K562 (cell line): Measurements from ENCODE around the gene ARAP1. TPM values are rescaled to one million over a fixed set of nuclear protein-coding genes. Genes with fewer than 3 reads are reported as not detected.

Experiments used
- BRD4 ChIP-seq: fragments of 200-600 bp; sonication (generic); IDR thresholded peaks from 2 replicates; pipeline ENCODE4 v1.6.1; 2017; ENCODE audit warnings: inconsistent platforms
- CC2D1A ChIP-seq: fragments of 450-650 bp; IDR thresholded peaks from 2 replicates; pipeline ENCODE4 v1.6.1; 2017; ENCODE audit warnings: mild to moderate bottlenecking
- NR2C1 ChIP-seq, 2 experiments: fragments of 450-650 bp; IDR thresholded peaks; 2 replicates each; pipeline ENCODE4 v1.6.1; 2017; ENCODE audit warnings: mild to moderate bottlenecking in 2 of 2, antibody characterized with exemption in 1 of 2, inconsistent platforms in 1 of 2, missing compliant biosample characterization in 1 of 2, missing genetic modification characterization in 1 of 2
- RUNX1 ChIP-seq: sonication (generic); IDR thresholded peaks from 2 replicates; pipeline ENCODE4 v1.6.1; 2016; ENCODE audit warnings: antibody characterized with exemption, low read depth
- TFE3 ChIP-seq: fragments of 450-650 bp; formaldehyde crosslinking; IDR thresholded peaks from 2 replicates; pipeline ENCODE4 v1.4.0; 2020; ENCODE audit warnings: mild to moderate bottlenecking, mixed read lengths
- XRCC3 ChIP-seq: fragments of 450-650 bp; IDR thresholded peaks from 2 replicates; pipeline ENCODE4 v1.6.1; 2017; ENCODE audit warnings: mild to moderate bottlenecking, moderate library complexity
- ZNF311 ChIP-seq: fragments of 250-450 bp; sonication (Bioruptor Pico); IDR thresholded peaks from 2 replicates; pipeline ENCODE4 v1.4.0; 2020; ENCODE audit warnings: mild to moderate bottlenecking, moderate library complexity
- ZNF444 ChIP-seq: fragments of 250-450 bp; sonication (Bioruptor Pico); IDR thresholded peaks from 2 replicates; pipeline ENCODE4 v1.4.0; 2020; ENCODE audit warnings: mild to moderate bottlenecking, moderate library complexity
- ZSCAN29 ChIP-seq: fragments of 450-650 bp; IDR thresholded peaks from 2 replicates; pipeline ENCODE4 v1.6.1; 2017
- polyA plus RNA-seq, 8 experiments: library from polyadenylated mRNA; depleted of rRNA in 4 of 8; stranded (reverse) in 5 of 8; unstranded in 3 of 8; fragments of >200 nt; fragmentation: Nextera tagmentation in 2 of 8; fragmentation: Illumina TruSeq in 1 of 8; extraction: Ambion mirVana in 2 of 8; extraction: Trizol in 1 of 8; gene quantifications; 2 replicates each; pipeline versions ENCODE4 v1.2.1 to v1.2.3, GENCODE V29; 2011 to 2014; ENCODE audit warnings: inconsistent platforms in 1 of 8, missing spikeins in 1 of 8
- total RNA-seq, 7 experiments: library from RNA; depleted of rRNA in 6 of 7; stranded (reverse); fragments of >200 nt in 6 of 7; fragmentation: Illumina TruSeq in 2 of 7; extraction: Trizol in 2 of 7; gene quantifications; 2 replicates each; pipeline versions ENCODE4 v1.2.1 to v1.2.3, GENCODE V29; 2011 to 2021; ENCODE audit warnings: low replicate concordance in 1 of 7
- TF ChIP-seq, protein P1 (sequence below): fragments of 450-650 bp; formaldehyde crosslinking; IDR thresholded peaks from 2 replicates; pipeline ENCODE4 v1.4.0; 2022; ENCODE audit warnings: mild to moderate bottlenecking, moderate library complexity

ARAP1 gene
- total and polyA plus RNA-seq, 9 of the 15 experiments (the other 6 are each of a cell fraction or from before 2014, with no cell fraction given): 0.23 to 67.0 (median 24.6) TPM

DNA sequence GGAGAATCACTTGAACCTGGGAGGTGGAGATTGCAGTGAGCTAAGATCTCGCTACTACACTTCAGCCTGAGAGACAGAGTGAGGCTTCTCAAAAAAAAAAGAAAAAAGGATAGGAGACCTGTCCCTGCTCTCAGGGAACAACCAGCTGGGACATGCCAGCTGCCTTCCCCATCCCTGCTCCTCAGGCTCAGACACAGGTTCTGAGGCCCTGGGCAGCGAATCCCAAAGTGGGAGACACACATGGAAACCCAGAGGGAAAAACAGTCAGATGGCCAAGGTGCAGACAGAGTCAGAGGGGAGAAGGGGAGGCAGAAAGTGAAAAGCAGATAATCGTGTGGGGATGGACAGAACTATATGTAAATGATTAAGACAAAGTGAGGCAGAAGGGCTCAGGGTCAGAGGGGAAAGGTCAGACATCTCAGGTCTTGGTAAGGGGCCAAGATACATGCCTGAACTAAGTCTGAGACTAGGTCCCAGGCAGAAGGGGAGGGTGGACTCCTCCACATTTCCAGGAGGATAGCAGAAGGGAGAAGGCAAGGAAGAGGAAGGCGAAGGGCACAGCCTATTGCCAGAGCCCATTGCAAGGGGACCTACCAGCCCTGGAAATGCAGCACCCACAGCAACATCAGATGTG, 27.4 kb upstream of the ARAP1 start (continued):
- TF ChIP-seq, protein P1, sequence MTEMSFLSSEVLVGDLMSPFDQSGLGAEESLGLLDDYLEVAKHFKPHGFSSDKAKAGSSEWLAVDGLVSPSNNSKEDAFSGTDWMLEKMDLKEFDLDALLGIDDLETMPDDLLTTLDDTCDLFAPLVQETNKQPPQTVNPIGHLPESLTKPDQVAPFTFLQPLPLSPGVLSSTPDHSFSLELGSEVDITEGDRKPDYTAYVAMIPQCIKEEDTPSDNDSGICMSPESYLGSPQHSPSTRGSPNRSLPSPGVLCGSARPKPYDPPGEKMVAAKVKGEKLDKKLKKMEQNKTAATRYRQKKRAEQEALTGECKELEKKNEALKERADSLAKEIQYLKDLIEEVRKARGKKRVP (CRISPR knock-in tag): no peak
- TF ChIP-seq ZSCAN29 (no peak), NR2C1 (IDR thresholded peaks at IDR 0.05) (peak; percentile 94), NR2C1 (tag; IDR thresholded peaks at IDR 0.05) (peak; percentile 91), RUNX1 (no peak), XRCC3 (no peak), TFE3 (CRISPR knock-in tag) (no peak), ZNF444 (CRISPR knock-in tag) (no peak), BRD4 (no peak), CC2D1A (0 out of 2 replicates have a peak, but pooled peaks have one; percentile 7), ZNF311 (CRISPR knock-in tag) (no peak)
- TF ChIP-seq, all 486 proteins: peak for 4
